Measurements from ENCODE around the gene ZNF718.
A peak's percentile ranks its signal among the peaks of the same experiment; 100 is the strongest.
"Not testable (repeated sequence)": the region's sequence is repeated elsewhere in the genome, so short reads cannot be mapped to it uniquely, and the experiment has no call there.

ZNF718 gene

DNA sequence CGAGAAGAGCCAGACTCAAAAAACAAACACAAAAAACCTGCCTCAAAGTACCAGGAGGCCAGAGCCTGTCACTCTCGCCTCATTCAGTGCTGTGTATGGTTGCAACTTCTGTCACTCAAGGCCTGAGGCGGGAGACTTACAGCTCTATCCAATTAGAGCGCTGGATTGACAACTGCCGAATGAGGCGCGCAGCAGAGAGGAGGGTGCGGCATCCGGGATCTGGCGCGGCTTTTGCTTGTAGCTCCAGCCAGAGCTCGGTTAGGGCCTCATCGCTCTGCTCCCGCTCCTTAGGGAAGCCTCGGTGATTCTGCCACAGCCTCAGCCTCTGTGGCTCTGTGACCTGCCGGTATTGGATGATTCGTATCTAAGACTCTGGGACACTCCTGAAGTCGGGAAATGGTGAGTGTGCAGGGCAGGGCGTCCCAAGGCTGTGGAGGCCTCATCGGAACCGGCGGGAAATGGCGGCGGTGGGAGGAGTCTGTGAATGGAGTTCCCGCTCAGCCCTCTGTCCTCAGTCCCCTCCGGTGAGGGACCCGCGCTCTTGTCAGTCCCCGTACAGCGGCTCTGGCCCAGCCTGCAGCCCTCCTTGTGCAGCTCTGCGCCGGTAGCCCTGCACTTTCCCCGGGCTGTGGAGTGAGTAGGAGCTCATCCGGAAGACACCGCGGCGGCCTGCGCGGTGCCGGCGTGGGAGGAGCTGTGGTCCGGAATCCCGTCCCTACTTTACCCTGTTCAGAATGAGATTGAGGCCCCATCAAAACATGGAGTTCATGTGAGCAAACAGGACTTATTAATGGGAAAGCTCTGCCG lies at the start of gene ZNF718:
TSS of gene ZNF718 (plus strand) at position 227 of the 807 bp plus-strand sequence. CDS start at position 397, 170 bp downstream.
- peak; percentile 83 for DNase-seq

DNA sequence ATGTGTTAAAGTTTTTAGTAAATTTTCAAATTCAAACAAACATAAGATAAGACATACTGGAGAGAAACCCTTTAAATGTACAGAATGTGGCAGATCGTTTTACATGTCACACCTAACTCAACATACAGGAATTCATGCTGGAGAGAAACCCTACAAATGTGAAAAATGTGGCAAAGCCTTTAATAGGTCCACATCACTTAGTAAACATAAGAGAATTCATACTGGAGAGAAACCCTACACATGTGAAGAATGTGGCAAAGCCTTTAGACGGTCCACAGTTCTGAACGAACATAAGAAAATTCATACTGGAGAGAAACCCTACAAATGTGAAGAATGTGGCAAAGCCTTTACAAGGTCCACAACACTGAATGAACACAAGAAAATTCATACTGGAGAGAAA lies 38.4 kb upstream of the ZNF718 start:
- DNase-seq: no peak

DNA sequence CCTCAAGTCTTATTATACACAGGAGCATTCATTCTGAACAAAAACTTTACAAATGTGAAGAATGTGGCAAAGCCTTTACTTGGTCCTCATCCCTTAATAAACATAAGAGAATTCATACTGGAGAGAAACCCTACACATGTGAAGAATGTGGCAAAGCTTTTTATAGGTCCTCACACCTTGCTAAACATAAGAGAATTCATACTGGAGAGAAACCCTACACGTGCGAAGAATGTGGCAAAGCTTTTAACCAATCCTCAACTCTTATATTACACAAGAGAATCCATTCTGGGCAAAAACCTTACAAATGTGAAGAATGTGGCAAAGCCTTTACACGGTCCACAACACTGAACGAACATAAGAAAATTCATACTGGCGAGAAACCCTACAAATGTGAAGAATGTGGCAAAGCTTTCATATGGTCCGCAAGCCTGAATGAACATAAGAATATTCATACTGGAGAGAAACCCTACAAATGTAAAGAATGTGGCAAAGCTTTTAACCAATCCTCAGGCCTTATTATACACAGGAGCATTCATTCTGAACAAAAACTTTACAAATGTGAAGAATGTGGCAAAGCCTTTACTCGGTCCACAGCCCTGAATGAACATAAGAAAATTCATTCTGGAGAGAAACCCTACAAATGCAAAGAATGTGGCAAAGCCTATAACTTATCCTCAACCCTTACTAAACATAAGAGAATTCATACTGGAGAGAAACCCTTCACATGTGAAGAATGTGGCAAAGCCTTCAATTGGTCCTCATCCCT lies 37.6 kb upstream of the ZNF718 start:
- DNase-seq: not testable (repeated sequence)

DNA sequence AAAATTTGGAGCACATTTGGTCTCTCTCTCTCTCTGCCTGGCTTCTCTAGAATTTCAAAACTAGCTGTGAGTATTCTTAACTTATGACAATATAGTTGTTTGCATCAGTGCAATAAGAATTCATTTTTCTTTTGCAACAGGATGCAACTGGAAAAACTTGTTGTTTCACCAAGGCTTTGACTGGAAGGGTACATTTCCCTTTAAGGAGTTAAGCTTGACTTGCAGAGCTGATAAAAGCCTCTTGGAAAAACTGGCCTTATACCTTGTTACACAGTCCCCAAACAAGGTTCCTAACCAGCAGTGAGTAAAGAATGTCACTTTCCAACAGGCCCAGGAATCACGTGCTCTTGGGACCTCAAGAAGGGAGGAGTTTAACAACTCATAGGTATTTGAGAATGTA lies 25.9 kb upstream of the ZNF718 start:
- no peak for DNase-seq

DNA sequence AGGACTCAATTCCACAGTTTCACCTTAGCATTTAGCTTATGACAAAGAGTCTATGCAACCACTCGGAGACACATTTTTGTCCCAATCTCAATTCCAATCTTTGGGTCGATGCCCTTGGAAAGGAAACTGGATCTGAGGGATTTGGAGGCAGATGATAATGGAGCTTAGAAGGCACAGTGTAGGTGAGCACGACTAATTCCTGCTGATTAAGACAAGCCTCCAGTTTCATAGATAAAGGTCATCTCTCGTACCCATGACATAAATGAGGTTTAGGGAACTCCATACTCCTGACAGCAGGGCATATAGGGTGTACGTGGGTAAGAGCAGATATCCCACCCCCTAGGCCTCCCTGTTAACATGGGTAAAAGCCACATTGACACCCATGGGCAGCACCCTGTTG lies 24.4 kb upstream of the ZNF718 start:
- DNase-seq: no peak

DNA sequence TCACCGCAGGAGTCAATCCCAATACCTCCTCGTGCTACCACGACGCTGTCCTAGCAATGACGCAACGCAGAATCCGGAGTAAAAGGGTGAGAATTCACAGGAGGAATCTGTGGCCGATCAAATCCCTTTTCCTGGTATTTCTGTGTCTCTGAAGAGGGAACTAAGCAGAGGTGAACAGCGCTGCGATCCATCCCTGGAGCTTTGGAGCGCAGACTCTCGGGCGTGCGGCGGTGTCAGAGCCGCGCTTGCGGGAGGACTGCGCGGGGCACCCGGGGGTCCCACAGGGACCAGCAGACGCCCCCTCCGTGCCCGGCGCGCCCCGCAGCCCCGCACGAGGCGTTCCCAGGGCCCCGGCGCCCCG lies 17.2 kb upstream of the ZNF718 start:
- DNase-seq: no peak

DNA sequence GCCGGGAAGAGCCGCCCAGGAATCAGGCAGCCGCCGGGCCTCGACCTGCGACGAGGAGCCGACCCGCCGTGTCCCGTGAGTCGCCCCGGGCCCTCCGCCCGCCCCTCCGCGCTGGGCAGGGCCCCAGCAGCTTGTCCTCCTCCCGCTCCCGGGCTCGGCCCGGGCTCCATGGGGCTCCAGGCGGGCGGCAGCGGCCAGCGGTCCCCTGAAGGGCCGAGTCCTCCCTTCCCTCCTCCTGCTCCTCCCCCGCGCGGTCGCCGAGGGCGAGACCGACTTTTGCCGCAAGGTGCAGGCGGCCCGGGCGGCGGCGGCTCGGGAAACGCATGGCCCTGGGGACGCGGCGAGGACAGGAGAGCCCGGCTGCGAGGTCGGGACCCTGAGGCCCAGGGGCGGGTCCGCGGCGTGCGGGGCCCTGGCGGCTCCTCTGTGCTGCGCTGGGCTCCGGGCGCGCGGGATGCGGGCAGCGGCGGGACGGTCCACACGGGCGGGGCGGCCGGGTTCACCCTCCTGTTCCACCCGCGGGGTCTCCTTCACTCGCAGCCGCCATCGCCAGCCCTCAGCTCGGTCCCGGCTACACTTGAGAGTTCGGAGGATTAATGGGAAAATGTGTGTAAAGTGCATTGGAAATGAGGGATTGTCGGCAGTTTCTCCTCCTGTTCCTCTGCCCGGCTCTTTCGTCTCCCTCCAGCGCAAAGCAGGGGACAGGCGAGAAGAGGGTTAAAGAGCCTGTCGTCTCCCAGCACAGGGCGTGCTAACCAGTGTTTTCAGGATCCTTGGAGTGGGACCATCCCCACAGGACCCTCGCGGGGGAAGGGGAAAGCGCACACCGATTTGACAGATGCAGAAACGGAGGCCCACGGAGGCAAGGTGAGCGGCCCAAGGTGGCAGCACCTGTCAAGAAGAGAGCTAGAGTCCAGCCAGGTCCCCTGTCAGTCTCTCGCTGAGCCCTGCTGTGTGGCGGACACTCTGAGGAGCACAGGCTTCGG lies 16.6 kb upstream of the ZNF718 start:
- DNase-seq: no peak

DNA sequence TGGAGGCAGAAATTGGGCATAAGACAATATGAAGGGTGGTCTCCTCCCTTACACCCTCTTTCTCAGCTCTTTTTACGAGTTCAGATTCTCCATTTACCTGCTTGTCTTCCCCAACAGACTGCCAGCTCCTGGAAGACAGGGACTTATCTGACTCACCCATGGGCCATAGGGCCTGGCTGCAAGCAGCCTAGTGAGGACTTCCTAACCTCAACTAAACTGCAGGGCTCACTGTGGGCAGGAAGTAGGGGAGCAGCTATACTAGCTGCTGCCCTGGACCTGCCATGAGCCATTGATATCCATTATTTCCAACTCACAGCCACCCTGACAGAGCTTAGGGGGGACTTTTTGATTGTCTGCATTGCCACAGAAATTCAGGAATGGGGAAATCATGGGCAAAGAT lies 11.5 kb upstream of the ZNF718 start:
- DNase-seq: no peak

DNA sequence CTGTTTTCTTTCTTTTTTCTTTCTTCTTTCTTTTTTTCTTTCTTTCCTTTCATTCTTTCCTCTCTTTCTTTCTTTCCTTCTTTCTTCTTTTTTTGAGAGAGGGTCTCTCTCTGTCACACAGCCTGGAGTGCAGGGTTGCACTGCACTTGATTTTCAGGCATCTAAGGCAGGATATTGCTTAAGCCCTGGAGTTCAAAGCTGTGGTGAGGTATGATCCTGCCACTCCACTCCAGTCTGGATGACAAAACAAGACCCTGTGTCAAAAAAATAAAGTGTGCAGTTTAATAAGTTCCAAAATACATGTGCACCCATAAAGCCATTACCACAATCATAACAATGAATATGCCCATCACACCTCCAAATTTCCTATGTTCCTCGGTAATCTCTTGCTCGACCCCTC lies 10.6 kb upstream of the ZNF718 start:
- no peak for DNase-seq

DNA sequence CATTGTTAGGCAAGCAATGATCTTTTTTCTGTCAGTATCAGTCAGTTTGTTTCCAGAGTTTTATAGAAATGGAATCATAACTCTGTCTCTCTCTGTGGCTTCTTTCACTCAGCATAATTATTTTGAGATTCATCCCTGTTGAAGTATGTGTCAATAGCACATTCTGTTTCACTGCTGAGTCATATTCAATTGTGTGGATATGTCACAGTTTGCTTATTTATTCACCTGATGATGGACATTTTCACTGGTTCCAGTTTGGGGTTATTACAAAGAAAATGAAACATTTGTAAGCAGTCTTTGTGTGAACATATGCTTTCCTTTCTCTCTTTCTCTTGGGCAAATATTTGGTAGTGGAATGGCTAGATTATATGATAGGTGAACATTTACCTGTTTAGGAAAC lies 10.2 kb upstream of the ZNF718 start:
- no peak for DNase-seq

DNA sequence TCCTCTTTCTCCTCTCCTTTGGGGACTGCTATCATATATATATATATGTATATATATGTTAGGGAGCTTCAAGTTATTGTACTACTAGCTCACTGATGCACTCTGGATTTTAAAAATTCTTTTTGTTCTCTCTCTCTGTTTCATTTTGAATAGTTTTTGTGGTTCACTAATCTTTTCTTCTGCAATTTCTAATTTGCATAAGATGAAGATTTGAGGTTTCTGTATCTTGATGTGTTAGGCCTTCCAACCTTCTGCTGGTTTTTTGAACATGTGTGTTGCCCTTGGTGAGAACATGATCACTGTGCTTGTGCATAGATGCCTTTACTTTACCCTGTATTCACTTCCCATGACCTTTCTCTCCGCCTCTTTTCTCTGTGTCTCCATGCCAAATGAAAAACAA lies 7.8 kb upstream of the ZNF718 start:
- DNase-seq: no peak

DNA sequence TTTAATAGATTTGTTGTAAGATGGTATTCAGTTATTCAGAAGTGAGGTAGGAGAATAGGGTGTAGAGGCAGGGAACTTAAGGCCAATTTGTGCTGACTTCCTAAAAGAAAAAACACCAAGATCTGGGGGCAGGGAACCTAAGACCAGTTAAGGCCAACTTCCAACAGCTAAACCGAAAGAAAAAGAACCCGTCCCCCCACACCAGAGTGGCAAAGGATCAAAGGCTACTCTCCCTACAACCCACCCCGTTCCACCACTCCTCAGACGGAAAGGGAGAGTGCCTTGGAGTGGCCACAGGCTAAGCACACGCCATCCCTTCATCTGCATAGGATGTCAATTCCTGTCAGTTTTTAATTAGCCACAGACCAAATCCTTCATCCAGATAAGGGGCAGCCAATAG lies 3.7 kb upstream of the ZNF718 start:
- DNase-seq: no peak

DNA sequence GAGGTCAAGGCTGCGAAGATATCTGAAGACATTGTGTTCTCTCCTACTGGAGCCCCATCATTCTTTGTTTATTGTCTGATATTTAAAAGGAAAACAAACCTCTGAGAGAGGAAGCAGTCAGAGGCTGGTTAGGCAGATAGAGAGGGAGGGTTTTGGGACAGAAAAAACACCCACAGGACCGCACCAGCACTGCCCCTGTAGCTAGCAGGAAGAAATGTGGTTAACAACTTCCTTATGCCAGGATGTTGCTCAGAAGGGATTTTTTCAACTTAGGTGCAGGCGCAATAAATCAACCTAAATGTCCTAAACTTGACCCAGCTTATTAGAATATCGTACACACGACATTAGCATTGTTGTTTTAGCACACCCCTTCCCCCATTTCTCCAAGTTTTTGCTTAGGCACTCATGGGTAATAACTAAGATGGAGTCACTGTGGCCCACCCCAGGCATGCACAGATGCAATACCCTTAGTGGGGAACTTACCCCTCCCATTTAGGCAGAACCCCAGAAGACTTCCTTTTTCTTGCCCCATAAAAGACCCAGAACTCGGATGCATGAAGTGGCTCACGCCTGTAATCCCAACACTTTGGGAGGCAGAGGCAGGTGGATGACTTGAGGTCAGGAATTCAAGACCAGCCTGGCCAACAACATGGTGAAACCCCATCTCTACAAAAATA lies 2.8 kb upstream of the ZNF718 start:
- DNase-seq: no peak

DNA sequence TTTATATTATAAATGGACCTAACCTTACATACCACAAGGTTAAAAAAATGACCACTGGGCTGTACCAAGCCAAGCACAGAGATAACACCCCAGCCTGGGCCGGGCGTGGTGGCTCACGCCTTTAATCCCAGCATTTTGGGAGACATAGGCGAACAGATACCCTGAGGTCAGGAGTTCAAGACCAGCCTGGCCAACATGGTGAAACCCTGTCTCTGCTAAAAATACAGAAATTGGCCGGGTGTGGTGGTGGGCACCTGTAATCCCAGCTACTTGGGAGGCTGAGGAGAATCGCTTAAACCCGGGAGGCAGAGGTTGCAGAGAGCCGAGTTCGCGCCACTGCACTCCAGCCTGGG lies 403 bp upstream of the ZNF718 start:
- not testable (repeated sequence) for DNase-seq

DNA sequence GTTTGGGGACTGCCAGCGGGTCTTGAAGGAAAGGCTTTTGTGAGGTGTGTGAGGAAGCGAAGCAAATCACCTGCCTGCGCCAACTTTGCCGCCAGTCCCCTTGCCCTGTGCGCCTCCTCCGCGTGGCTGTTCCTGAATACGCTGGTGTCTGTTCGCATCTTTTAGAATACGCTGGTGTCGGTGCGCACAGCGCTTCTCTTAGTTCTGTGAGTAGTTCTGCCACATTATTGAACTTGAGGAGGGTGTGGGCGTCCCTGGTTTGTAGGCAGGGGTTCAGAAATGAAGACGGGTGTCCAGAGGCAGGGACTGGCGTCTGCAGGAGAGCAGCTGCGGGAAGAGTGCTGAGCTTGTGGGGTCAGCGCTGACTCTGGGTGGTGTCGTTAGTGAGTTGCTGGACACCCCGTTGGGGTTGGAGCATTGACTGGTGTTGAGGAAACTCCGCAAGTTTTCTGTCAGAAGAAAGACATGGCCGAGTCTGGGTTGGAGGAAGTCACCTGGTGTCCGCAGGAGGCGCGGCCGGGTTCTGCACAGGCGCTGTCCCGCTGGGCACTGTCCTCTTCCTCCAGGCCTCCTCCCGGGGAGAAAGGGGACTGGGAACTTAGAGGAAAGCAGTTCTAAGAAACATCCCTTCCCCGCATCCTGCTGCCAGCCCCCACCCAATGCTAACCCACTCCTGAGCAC lies 930 bp downstream of the ZNF718 start:
- peak; percentile 19 for DNase-seq

DNA sequence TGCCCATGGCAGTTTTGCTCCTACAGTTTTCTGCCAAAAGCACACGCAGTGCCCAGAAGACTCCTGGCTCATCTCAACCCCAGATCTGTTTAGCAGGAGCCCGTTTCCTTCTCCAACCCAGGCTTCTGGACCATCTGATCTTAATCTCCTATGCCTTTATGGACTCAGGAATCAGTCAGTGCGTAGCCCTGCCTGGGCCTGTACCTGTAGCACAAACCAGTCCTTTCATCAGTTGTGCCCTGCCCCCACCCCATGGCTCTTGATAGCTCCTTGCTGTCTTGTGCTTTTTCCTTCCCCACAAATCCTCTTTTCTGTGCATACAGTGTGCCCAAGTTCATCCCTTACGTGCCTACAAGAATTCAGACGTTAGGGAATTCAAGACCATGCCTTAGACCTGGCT lies 1.5 kb downstream of the ZNF718 start:
- no peak for DNase-seq

DNA sequence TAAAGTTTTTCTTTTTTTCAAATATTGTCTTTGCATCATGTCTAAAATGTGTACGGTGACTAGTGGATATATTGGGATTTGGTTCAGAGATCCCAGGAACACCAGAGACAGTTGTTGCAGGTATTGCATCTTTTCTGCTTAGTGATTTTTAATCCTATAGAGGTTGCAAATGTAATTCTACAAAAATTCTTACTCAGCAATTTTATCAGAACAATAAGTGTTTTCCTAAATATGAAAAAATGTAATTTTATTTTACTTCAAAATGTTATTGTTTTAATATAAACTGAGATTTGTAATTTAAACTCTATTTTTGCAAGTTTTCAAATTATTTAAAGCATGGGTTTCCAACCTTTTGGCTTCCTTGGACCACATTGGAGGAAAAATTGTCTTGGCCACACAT lies 8.2 kb downstream of the ZNF718 start:
- no peak for DNase-seq

DNA sequence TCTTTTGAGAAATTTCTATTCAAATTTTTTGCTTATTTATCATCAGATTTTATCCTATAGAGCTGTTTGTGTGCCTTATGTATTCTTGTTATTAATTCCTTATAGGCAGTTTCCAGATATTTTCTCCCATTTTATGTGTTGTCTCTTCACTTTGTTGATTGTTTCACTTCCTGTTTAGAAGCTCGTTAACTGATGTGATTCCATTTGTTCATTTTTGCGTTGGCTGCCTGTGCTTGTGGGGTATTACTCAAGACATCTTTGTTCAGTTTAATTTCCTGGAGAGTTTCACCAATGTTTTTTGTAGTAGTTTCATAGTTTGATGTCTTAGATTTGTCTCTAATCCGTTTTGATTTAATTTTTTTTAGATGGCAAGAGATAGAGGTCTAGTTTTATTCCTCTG lies 14.6 kb downstream of the ZNF718 start:
- DNase-seq: no peak

DNA sequence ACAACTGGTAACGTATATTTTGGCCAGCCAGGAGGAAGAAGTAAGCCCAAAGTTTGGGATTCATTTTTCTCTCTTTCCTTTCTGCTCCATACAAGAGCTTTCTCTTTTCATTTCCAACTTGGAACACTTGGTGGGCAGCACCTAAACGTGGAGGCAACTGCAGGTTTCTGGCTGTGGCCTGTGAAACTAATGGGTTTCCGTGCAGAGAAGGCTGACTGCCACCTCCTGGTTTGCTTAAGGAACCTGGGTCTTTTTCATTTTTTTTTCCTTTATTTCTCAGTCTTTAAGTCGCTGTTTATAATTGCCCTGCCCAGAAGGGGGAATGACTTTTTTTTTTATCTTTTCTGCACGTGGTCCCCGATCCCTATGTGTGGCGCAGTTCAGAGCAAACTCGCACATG lies 15.4 kb downstream of the ZNF718 start:
- DNase-seq: no peak

DNA sequence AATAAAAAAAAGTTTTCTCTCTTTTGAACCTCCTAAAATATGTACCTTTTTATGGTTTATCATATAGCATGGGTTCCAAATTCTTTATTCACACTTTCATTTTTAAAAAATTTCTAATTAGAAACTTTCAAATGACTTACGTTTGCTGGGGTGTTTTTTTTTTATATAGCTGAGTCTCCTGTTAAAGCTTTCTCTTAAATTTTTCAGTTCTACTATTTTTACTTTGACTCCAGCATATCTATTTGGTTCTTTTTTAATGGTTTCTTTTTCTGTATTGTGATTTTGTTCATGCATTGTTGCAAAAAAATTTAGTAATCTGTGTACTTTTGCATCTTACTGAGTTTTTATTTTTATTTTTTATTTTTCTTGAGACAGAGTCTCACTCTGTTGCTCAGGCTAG lies 22.3 kb downstream of the ZNF718 start:
- DNase-seq: no peak

DNA sequence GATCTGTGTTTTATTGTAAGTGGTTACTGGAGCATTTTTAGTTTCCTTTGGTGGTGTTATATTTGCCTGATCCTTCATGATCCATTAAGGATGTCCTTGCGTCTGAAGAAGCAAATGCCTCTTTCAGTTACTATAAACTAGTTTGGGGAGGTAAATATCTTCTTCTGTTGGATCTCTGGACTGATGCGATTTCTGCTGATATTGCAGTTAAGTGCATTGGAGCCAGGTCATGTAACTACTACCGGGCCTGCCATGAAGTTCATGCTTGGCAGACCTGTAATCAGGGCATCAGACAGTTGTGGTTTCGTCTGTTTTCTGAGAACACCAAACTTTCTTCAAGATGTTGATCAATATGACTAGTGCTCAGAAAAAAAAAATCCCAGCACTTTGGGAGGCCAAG lies 22.9 kb downstream of the ZNF718 start:
- no peak for DNase-seq

All from DMS79 treated with DMSO at 0.1 percent for 48 hours (cell line).